ENCODE data around the gene DCAF7.

Gene DCAF7

DNA sequence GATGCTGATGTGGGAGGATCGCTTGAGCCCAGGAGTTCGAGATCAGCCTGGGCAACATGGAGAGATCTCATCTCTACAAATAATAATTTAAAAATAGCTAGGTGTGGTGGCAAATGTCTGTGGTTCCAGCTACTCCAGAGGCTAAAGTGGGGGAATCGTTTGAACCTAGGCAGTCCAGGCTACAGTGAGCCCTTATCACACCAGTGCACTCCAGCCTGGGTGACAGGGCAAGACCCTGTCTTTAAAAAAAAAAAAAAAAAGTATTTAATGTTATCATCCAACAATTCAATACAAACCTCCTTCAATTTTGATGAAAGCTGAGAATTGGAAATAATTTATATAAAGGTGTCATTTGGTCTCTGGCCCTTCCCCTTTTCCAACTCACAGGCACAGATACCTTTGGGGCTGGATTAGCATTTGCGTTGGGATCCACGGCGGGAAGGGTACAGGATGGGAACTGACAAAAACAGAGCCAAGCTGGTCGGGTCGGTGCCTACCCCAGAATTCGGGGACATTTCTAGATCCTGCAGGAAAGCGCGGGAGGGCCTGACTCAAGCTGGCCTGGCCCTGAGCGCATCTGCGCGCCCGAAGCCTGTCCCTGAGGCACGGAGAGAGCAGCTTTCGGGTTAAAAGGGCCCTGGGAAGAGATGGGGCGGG, 860 bp upstream of the DCAF7 start:
- Histone ChIP-seq H3K27ac (ENCODE audit: low read length) (peak overlapping the region; percentile 78), H3K36me3 (replicated peaks; ENCODE audit: low read depth, low read length) (peaks cover 13% of the 10 kb centered on the region), H3K27me3 (ENCODE audit: low read depth, low read length) (no peaks in the 10 kb centered on the region), H3K9ac (ENCODE audit: low read length) (peak overlapping the region; percentile 89), H3K4me3 (ENCODE audit: low read length) (peak overlapping the region; percentile 92), H3K4me2 (ENCODE audit: low read length) (peak overlapping the region; percentile 80), H2AFZ (ENCODE audit: low read depth, low read length) (peak overlapping the region; percentile 48; the same call in 1 of the 2 replicates), H3K4me1 (ENCODE audit: low read length) (peaks cover 15% of the 10 kb centered on the region), H3K79me2 (ENCODE audit: low read length) (peaks cover 51% of the 10 kb centered on the region), H4K20me1 (ENCODE audit: insufficient read depth, low read length) (peaks cover 31% of the 10 kb centered on the region), H3K9me3 (ENCODE audit: insufficient read depth, low read length) (no peaks in the 10 kb centered on the region)
- TF ChIP-seq EZH2phosphoT487 (IDR thresholded peaks at IDR 0.05; ENCODE audit: low read depth) (no peak), CTCF (IDR thresholded peaks at IDR 0.05; ENCODE audit: low read depth, low read length) (no peak)

DNA sequence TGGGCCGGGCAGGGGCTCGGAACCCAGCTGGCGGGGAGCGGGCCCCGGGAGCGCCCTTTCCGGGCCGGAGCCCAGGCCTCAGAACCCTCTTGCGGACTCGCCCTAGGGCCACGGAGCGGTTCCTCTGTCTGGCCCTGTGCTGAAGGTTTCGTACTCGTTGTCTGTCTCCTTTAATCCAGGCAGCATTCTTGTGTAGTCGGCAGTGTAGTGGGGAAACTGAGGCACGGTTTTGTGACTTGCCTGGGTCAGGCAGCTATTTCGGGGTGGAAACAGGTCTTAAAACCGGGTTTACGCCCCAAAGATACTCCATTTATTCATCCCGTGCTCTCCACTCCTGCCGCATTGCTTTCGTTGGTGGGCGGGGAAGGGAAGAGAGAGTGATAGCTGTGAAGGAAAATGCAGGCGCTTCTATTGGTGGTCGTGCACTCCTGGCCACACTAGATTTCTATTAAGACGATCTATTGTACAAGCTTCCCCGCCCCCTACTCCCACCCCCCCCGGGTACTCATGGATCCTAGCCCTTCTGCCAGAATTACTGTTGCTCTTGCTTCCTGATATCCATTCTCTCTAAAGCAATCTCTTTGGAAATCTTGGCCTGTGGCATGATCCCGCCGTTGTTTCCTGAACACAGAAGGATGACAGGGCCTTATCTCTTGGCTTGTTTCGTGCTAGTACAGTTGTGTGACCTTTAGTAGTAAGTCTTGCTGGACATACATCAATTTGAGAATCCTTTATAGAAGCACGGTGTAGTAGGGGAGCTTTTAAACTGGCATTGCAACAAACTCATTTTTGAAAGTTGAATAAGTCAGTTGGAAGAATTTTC, 751 bp downstream of the DCAF7 start:
- Histone ChIP-seq H3K79me2 (ENCODE audit: low read length) (peaks cover 67% of the 10 kb centered on the region), H3K27ac (ENCODE audit: low read length) (peak overlapping the region; percentile 73), H3K9me3 (ENCODE audit: insufficient read depth, low read length) (no peaks in the 10 kb centered on the region), H3K36me3 (replicated peaks; ENCODE audit: low read depth, low read length) (peaks cover 16% of the 10 kb centered on the region), H3K4me3 (ENCODE audit: low read length) (peak overlapping the region; percentile 92), H4K20me1 (ENCODE audit: insufficient read depth, low read length) (peaks cover 47% of the 10 kb centered on the region), H3K27me3 (ENCODE audit: low read depth, low read length) (no peaks in the 10 kb centered on the region), H3K4me1 (ENCODE audit: low read length) (peaks cover 15% of the 10 kb centered on the region), H3K4me2 (ENCODE audit: low read length) (peak overlapping the region; percentile 98), H3K9ac (ENCODE audit: low read length) (peak overlapping the region; percentile 94), H2AFZ (ENCODE audit: low read depth, low read length) (peak overlapping the region; percentile 39; the same call in 1 of the 2 replicates)
- no peak for TF ChIP-seq EZH2phosphoT487 (IDR thresholded peaks at IDR 0.05; ENCODE audit: low read depth)
- TF ChIP-seq CTCF (IDR thresholded peaks at IDR 0.05; ENCODE audit: low read depth, low read length) = no peak

DNA sequence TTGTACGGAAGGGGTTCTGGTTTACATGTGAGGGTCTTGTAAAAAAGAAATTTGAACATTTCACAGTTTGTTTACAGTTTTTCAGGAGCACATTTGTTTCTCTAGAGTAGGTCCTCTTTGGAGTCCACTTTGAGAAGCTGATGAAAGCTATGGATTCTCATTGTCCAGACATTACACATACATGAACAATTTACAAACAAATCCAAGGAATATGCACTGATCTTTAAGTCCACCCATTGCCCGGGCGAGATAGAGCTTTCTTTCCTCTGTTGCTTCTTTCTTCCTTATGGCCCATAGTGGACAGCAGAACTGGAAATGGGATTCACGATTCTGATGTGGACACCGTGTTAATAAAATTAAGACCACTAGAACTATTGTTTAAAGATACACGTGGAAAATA, 1.9 kb downstream of the DCAF7 start:
- H4K20me1 ChIP-seq (ENCODE audit: insufficient read depth, low read length) = peaks cover 54% of the 10 kb centered on the region
- peaks cover 19% of the 10 kb centered on the region for H3K36me3 ChIP-seq (replicated peaks; ENCODE audit: low read depth, low read length)
- H3K4me3 ChIP-seq (ENCODE audit: low read length) = peak overlapping the region; percentile 92
- H2AFZ ChIP-seq (ENCODE audit: low read depth, low read length) = no peak overlapping the region
- peaks cover 79% of the 10 kb centered on the region for H3K79me2 ChIP-seq (ENCODE audit: low read length)
- no peaks in the 10 kb centered on the region for H3K27me3 ChIP-seq (ENCODE audit: low read depth, low read length)
- peak overlapping the region; percentile 17; the same call in 1 of the 2 replicates for H3K9ac ChIP-seq (ENCODE audit: low read length)
- no peaks in the 10 kb centered on the region for H3K9me3 ChIP-seq (ENCODE audit: insufficient read depth, low read length)
- H3K27ac ChIP-seq (ENCODE audit: low read length) = no peak overlapping the region
- peak overlapping the region; percentile 61 for H3K4me2 ChIP-seq (ENCODE audit: low read length)
- TF ChIP-seq CTCF (IDR thresholded peaks at IDR 0.05; ENCODE audit: low read depth, low read length) = no peak
- H3K4me1 ChIP-seq (ENCODE audit: low read length) = peaks cover 15% of the 10 kb centered on the region

- H3K79me2 ChIP-seq (ENCODE audit: low read length) = peaks cover 97% of the 10 kb centered on the region
- no peak overlapping the region for H3K27ac ChIP-seq (ENCODE audit: low read length)
- H2AFZ ChIP-seq (ENCODE audit: low read depth, low read length) = no peak overlapping the region
- H3K36me3 ChIP-seq (replicated peaks; ENCODE audit: low read depth, low read length) = peaks cover 23% of the 10 kb centered on the region
- H4K20me1 ChIP-seq (ENCODE audit: insufficient read depth, low read length) = peaks cover 76% of the 10 kb centered on the region
- no peaks in the 10 kb centered on the region for H3K27me3 ChIP-seq (ENCODE audit: low read depth, low read length)
- TF ChIP-seq CTCF (IDR thresholded peaks at IDR 0.05; ENCODE audit: low read depth, low read length) (no peak), EZH2phosphoT487 (IDR thresholded peaks at IDR 0.05; ENCODE audit: low read depth) (no peak)
- H3K4me2 ChIP-seq (ENCODE audit: low read length) = no peak overlapping the region
- H3K4me1 ChIP-seq (ENCODE audit: low read length) = peaks cover 11% of the 10 kb centered on the region
- no peaks in the 10 kb centered on the region for H3K9me3 ChIP-seq (ENCODE audit: insufficient read depth, low read length)
- no peak overlapping the region for H3K4me3 ChIP-seq (ENCODE audit: low read length)
- no peak overlapping the region for H3K9ac ChIP-seq (ENCODE audit: low read length)
These were observed 5.4 kb downstream of the DCAF7 start for GRCh38 chr17:63555500-63556156.
